ENCODE data around the gene CPN1. TPM values are rescaled to one million over a fixed set of nuclear protein-coding genes. Genes with fewer than 3 reads are reported as not detected.

CPN1 gene
- total RNA-seq, 2 experiments from 2014 or later = not detected

DNA sequence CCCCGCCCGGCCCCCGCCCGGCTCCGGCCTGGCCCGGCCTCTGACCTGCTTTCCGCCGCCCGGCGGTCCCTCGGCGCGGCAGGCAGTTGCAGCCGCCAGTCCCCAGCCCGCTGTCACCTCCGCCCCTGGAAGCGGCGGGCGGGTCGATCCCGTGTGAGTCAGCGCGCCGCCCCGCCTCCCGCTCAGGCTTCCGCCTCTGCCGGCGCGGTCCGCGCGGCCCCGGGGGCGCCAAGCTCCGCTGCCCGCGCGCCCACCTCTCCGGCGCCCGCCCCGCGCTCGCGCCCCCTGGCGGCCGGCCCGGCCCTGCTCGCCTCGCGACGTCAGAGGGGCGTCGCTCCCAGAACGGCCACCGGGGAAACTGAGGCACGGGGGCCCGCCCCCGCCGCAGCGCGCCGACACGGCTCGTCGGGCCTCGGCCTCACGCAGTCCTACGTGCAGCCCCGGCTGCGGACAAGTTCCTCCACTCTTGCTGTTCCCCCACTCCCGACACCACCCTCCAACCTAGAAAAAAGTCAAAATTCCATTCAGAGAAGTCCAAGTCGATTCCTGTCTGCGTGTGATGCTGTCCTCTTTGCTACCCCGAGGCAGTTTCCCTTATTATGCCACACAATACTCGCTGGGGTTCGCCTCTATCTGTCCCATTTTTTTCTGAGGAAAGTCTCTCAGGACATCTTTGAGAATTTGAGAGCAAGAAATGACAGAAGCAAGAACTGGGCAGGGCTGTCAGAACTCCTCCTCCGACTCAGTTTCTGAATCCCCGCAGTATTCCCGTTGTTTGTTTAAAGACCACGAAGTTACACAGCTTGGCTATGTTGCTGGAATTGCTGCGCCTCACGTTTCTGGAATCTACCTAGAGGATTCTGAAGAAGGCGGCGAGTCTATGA is 71.6 kb downstream of the CPN1 start, which contains the start of gene DNMBP:
TSS of gene DNMBP (minus strand) at position 155 of the 884 bp plus-strand sequence. CDS start 37,823 bp downstream, outside the sequence.
- Mint-ChIP-seq H3K4me1 (ENCODE audit: low read depth) (peaks cover 55% of the 10 kb centered on the region), H3K36me3 (ENCODE audit: low read depth) (no peaks in the 10 kb centered on the region), H3K27ac (peak within 1 kb of the TSS; percentile 42), H3K4me3 (peak within 1 kb of the TSS; percentile 95), H3K27me3 (no peaks in the 10 kb centered on the region), H3K9me3 (no peaks in the 10 kb centered on the region)
- Histone ChIP-seq H3K9me3 (ENCODE audit: control insufficient read depth in 1 of 2, insufficient read depth in 1 of 2, low read length in 2 of 2) (no peaks in the 10 kb centered on the region), H3K36me3 (ENCODE audit: insufficient read depth, low read length) (no peaks in the 10 kb centered on the region), H3K4me3 (ENCODE audit: low read length) (peak within 1 kb of the TSS; percentile 87), H3K27me3 (ENCODE audit: control insufficient read depth in 1 of 2, insufficient read depth in 2 of 2, low read length in 2 of 2) (no peaks in the 10 kb centered on the region), H3K4me1 (ENCODE audit: insufficient read depth, low read length) (peaks cover 13% of the 10 kb centered on the region), H3K27ac (ENCODE audit: low read depth in 1 of 2, low read length in 2 of 2) (peak within 1 kb of the TSS in 1 of 2 donors; percentile 23)
- DNase-seq (peak; percentile 54 to 92 (median 78)), ATAC-seq (ENCODE audit: poor library complexity) (peak; percentile 92)
- ChIA-PET POLR2A (interaction anchor here (0.7 to 2.2 kb wide), 3 partner anchors 164 to 394 kb away, joined by 4 to 10 read pairs (median 7); partner anchors contain the start of genes COX15 and CUTC), CTCF (interaction anchor here (0.6 to 2.4 kb wide), 20 partner anchors 10 to 277 kb away, joined by 3 to 16 read pairs (median 4); partner anchors contain the start of gene CUTC)
- TF ChIP-seq, protein P1, sequence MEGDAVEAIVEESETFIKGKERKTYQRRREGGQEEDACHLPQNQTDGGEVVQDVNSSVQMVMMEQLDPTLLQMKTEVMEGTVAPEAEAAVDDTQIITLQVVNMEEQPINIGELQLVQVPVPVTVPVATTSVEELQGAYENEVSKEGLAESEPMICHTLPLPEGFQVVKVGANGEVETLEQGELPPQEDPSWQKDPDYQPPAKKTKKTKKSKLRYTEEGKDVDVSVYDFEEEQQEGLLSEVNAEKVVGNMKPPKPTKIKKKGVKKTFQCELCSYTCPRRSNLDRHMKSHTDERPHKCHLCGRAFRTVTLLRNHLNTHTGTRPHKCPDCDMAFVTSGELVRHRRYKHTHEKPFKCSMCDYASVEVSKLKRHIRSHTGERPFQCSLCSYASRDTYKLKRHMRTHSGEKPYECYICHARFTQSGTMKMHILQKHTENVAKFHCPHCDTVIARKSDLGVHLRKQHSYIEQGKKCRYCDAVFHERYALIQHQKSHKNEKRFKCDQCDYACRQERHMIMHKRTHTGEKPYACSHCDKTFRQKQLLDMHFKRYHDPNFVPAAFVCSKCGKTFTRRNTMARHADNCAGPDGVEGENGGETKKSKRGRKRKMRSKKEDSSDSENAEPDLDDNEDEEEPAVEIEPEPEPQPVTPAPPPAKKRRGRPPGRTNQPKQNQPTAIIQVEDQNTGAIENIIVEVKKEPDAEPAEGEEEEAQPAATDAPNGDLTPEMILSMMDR (IDR thresholded peaks at IDR 0.05) = peak; percentile 29
- intact Hi-C loops (cut with DNase I, micrococcal nuclease) = loop anchor here in 1 of 2 experiments (5.0 to 10.0 kb wide), 4 partner anchors 172 to 585 kb away; partner anchors contain the start of genes BLOC1S2, COX15 and CUTC

DNA sequence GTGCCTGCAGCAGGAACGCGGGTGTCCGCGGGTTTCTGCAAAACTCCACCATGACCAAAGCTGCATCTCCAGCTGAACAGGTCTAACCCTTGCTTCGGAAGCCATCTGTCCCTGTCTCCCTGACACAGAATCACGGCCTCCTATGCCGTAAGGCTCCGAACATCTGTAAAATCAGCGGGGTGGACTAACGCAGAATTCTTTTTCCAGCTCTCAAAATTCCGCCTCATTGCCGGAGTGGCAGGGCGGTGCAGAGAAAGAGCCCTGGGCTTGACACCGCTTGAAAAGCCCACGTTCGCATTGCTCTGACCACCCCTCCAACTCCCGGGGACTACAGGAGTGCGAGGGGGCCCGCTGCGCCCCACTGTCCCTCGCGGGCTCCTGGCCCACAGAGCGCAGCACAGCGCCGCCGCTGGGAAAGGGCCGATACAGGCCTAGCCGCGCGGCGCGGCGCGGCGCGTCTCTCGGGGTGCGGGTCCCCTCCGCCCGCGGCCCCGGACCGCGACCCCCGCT is 72.3 kb downstream of the CPN1 start:
- H3K4me1 Mint-ChIP-seq (ENCODE audit: low read depth) = peaks cover 55% of the 10 kb centered on the region

More for the DNA sequence above, 72.3 kb downstream of the CPN1 start:
- no peaks in the 10 kb centered on the region for H3K9me3 ChIP-seq (ENCODE audit: control insufficient read depth in 1 of 2, insufficient read depth in 1 of 2, low read length in 2 of 2)
- no peaks in the 10 kb centered on the region for H3K36me3 Mint-ChIP-seq (ENCODE audit: low read depth)
- peak; percentile 75 for ATAC-seq (ENCODE audit: poor library complexity)
- no peak overlapping the region for H3K27ac ChIP-seq (ENCODE audit: low read depth in 1 of 2, low read length in 2 of 2)
- DNase-seq = peak in 3 of 14 experiments; percentile 1 to 13 (median 1)
- no peaks in the 10 kb centered on the region for H3K27me3 ChIP-seq (ENCODE audit: control insufficient read depth in 1 of 2, insufficient read depth in 2 of 2, low read length in 2 of 2)
- no peaks in the 10 kb centered on the region for H3K27me3 Mint-ChIP-seq
- intact Hi-C loops (cut with DNase I, micrococcal nuclease) = loop anchor here in 1 of 2 experiments (10.0 kb wide), 1 partner anchor 275 kb away; the partner anchor contains the start of gene BLOC1S2
- H3K36me3 ChIP-seq (ENCODE audit: insufficient read depth, low read length) = no peaks in the 10 kb centered on the region
- POLR2A ChIA-PET = interaction anchor here (1.5 to 2.2 kb wide), 2 partner anchors 163 to 277 kb away, joined by 7 to 10 read pairs; partner anchors contain the start of genes COX15 and CUTC
- no peaks in the 10 kb centered on the region for H3K9me3 Mint-ChIP-seq
- H3K4me1 ChIP-seq (ENCODE audit: insufficient read depth, low read length) = peaks cover 13% of the 10 kb centered on the region
- CTCF ChIA-PET = interaction anchor here (0.6 to 2.4 kb wide), 15 partner anchors 10 to 277 kb away, joined by 3 to 16 read pairs (median 4); partner anchors contain the start of gene CUTC
- peak overlapping the region; percentile 85 for H3K4me3 Mint-ChIP-seq
- TF ChIP-seq, protein P1 (IDR thresholded peaks at IDR 0.05) = peak; percentile 31
- peak overlapping the region; percentile 87 for H3K4me3 ChIP-seq (ENCODE audit: low read length)
- H3K27ac Mint-ChIP-seq = no peak overlapping the region
